NCI-H1694 treated with DMSO at 0.1 percent for 48 hours (cell line): ENCODE results near the gene RANBP3L.
A peak's percentile ranks its signal among the peaks of the same experiment; 100 is the strongest.
"Not testable (repeated sequence)": the region's sequence is repeated elsewhere in the genome, so short reads cannot be mapped to it uniquely, and the experiment has no call there.

ENCODE experiments used
- DNase-seq: peaks from one replicate; lab custom pipeline; 2025; lab: John Stamatoyannopoulos, UW

Gene RANBP3L, protein sequence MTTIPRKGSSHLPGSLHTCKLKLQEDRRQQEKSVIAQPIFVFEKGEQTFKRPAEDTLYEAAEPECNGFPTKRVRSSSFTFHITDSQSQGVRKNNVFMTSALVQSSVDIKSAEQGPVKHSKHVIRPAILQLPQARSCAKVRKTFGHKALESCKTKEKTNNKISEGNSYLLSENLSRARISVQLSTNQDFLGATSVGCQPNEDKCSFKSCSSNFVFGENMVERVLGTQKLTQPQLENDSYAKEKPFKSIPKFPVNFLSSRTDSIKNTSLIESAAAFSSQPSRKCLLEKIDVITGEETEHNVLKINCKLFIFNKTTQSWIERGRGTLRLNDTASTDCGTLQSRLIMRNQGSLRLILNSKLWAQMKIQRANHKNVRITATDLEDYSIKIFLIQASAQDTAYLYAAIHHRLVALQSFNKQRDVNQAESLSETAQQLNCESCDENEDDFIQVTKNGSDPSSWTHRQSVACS

DNA sequence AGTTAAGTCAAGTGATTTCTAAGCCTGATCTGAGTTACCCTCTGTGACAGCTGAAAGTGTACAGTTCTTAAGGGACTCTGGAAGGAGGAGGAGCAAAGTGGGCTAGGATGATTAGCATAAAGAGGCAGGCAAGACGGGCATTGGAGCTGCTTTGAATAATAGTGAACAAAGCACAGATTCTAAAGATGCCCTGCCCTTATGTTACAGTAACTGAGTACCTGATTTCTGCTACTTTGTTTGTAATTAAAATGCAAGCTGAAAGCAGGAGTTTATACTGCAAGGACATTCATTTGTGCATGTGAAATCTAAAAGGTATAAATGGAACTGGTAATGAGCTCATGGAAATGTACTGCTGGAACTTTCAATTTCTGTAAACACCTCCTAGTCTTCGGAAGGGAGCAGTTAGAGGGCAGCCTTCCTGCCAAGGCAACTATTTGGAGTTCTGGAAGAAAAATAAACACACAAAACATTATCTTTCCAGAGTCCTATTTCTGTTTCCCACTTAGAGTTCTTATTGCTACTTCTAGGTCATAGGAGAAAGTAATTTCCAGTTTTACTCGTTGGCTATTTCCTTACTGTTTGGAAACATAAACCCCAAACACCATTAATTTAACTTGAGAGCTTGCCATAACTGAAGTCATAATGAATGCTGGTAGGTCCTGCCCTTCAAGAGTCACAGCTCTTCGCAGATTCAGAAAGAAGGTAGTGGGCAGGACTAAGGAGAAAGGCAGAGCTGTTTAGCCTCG is at the start of gene RANBP3L:
RANBP3L (minus strand) TSS at position 45 of the 746 bp plus-strand sequence. CDS start 486 bp downstream, outside the sequence.
- DNase-seq, result no peak

DNA sequence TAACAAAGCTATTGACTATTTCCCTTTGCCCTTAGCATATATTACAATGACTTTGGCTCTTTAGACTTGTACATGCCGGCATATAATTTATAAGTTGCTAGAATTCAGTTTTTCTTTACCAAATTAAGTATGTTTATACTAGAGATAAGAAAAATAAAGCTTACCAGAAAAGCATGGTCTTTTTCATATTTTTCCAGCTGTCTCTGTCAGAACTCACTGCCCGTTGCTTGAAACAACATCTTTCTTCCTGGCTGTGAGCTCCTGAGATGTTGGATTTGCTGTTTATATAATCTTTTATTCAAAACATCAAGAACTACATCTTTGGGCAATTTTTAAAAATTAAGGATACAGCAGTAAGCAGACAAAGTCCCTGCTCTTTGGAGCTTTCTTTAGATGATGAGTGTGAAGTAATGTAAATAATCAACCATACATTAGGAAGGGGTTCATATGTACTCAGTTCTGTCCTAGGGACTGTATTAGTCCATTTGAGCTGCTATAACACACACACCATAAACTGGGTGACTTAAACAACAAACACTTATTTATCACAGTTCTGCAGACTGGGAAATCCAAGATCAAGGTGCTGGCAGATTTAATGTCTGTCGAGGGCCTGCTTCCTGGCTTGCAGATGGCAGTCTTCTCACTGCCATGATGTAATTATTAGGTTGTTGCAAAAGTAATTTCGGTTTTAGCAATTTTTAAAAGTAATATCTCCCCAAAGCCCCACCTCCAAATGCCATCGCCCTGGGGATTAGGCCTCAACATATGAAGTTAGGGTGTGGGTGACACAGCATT is 45.4 kb upstream of the RANBP3L start:
- DNase-seq, result no peak

DNA sequence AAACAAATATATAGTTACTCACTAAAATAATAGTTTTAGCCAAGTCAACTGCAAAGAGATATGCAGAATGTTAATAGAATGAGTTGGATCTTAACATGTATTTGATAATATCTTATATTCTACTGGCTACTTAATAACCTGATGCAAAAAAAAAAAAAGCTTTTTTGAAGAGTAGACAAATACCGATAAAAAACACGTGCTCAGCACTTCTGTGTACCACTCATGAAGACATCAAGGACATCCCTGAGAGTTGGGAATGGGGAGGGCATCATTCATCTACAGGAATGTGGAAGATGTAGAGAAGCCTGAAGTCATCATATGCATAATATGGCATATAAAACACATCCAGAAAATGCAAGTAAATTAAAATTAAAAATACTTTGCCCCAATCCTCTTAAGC is 43.2 kb upstream of the RANBP3L start:
- no peak for DNase-seq

- not testable (repeated sequence) for DNase-seq
Measured at GRCh38 chr5:36341720-36342119, 40.0 kb upstream of the RANBP3L start.

DNA sequence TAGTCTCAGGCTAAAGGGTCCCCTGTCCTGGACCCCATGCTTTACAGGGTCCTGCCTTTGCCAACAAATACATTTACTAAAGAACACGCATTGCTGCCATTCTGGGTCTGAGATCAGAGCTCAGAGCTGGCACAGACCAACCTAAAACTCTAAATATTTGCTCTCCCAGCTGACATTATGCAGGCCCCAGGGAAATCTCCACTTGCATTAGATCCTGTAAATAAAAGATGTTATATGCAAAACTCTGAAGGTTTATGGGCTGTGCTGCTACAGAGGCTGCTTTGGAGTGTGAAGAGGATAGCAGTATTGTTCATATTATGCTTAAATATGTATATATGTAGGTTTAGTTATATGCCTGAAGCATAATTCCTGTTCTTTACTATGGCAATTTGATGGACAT is 35.9 kb upstream of the RANBP3L start:
- no peak for DNase-seq

- no peak for DNase-seq
Measured at GRCh38 chr5:36334315-36334714, 32.6 kb upstream of the RANBP3L start.

GRCh38 chr5:36332720-36333119 is 31.0 kb upstream of the RANBP3L start:
- not testable (repeated sequence) for DNase-seq

DNA sequence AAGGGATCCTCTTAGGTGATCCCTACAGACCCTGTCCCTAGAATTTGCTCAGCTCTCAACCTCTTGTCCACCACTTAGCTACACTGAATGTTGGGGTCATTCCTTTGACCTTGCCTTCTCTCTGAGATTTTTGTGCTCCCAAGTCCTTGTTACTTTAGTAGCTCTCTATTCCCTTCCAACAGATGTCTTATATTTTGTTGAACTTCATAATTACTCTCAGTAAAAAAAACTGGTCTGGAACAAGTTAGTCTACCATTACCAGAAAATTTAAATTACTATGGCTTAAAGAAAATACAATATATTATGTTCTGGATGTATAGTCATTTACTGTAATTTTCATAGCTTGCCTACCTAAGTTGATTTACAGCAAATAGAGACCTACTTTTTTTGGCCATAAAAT is 23.5 kb upstream of the RANBP3L start:
- DNase-seq, result no peak

- no peak for DNase-seq
Measured at GRCh38 chr5:36323926-36324781, 22.5 kb upstream of the RANBP3L start.

DNA sequence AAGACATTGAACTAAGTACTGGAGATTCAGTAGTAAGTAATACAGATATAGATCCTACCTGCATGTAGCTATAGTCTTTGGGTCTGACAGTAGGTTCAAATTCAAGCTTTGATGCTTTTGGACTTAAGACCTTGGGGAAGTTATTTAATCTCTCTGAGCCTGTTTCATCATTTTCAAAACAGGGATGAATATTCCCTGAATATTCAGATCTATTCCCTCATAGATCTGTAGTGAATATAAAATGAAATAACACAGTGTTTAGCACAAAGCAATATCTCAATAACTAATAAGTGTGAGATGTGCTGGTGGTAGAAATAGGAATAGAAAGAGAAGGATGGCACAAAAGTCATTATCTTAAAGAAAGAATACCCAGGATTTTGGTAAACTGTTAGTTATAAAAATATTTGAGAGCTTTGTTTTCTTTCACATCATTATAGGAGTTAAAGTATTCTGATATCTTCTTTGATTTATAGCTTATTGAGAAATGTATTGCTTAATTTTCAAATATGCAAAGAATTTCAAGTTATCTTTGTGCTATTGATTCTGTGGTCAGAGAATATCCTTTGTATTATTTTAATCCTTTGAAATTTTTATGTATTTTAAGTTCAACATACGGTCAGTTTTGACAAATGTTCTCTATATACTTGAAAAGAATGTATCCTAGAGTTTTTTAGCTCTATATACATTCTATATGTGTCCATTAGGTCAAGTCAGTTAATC is 11.4 kb upstream of the RANBP3L start:
- DNase-seq, result no peak

GRCh38 chr5:36311956-36312355 is 10.3 kb upstream of the RANBP3L start:
- no peak for DNase-seq

DNA sequence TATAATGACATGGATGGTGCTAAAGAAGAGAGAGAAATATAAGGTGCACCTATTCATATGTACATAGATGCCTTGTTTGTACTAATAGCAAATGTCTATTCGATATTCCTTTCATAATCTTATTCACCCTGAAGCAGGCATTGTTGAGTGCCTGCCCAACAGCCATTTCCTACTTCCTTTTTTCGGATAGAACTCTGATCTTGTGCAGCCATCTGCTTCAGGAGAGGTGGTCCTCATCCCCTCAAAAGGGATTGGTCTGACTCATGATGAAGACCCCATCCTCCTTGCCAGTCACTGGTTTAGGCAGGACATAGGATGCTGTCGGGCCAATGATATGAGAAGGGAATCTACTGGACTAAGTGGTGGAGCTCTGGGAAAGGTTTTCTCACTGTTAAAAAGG is 8.4 kb upstream of the RANBP3L start:
- DNase-seq, result no peak

GRCh38 chr5:36305571-36306326 is 4.0 kb upstream of the RANBP3L start:
- peak; percentile 70 for DNase-seq

GRCh38 chr5:36304095-36304805 is 2.5 kb upstream of the RANBP3L start:
- DNase-seq, result no peak

DNA sequence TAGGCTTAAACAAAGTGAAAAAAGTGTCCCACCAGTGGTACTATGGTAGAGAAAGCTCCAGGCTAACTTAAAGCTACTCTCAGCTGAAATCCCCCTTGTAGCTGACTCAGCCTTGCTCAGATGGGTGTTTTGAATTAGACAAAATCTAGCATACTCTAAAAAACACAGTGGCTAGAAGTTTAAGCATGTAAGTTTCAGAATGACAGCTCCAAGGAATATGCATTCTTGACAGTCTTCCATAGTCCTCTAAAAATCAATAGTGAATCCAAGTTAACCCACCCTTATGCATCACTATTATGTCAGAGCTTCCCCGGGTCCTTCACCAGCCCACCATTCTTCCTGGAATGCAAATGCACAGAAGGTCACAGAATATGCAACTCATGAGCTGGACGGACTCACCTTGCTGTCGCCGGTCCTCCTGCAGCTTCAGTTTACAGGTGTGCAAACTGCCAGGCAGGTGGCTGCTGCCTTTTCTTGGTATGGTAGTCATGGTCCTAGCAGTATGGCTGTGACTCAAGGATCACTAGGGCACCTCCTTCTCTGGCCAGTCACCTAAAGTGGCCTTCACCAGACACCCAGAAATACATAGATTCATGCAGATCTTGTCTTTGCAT is 668 bp downstream of the RANBP3L start:
- no peak for DNase-seq

- no peak for DNase-seq
Measured at GRCh38 chr5:36300191-36300926, 1.3 kb downstream of the RANBP3L start.

DNA sequence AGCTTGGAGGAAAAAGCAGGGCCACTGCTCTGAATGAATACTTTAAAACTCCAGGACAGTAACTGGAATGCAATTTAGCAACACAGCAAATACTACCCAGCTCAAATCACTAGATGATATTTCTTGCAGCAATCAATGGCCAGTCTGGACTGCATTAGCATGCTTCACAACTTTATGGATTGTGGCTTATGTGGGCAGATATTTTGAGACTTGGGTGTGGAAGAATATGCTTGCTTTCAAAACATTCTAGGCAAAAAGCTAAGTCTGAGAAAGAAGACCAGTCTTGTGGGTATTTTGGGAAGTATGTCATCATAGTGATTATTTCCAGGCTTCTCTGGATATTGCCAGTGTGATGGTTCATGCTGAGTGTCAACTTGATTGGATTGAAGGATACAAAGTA is 3.1 kb downstream of the RANBP3L start:
- no peak for DNase-seq

DNA sequence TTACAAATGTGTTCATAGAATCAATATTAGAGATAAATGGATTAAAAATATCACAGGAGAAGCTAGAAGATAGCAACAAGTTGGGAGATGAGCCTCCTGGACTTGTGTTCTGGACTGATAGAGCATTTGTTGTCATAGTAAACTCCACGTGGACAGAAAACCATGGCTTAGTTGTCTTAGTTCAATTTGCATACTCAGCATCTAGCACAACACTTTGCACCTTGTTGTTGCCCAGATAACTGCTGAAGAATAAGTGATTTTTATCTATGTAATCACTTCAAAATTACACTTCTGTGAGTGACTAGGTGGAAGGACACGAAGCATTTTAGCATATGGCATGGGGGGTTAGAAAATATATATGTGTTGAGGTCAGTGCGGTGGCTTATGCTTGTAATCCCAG is 4.0 kb downstream of the RANBP3L start:
- DNase-seq, result no peak
